Thoracic aorta (tissue), 2 donors: ENCODE data around the gene DCUN1D3. TPM values are rescaled to one million over a fixed set of nuclear protein-coding genes. Genes with fewer than 3 reads are reported as not detected.

Experiments used
- ATAC-seq: fragments of 150-250 bp; one replicate; pipeline ENCODE4 v1.8.0; 2017; ENCODE audit warnings: low read depth; ENCODE audit not compliant: insufficient number of reproducible peaks, low FRiP score
- DNase-seq: peaks from one replicate; pipeline ENCODE4 v3.0.0-alpha.2; 2020; ENCODE audit warnings: low spot score
- H3K27ac ChIP-seq, 2 donors: fragments of 200-600 bp; sonication (generic); 1 replicate in 1 of 2; 2 replicates in 1 of 2; pipeline ENCODE4 v1.5.1; 2016; ENCODE audit warnings: mild to moderate bottlenecking in 2 of 2, moderate library complexity in 2 of 2
- H3K27me3 ChIP-seq: fragments of 200-600 bp; sonication (generic); replicated peaks from 2 replicates; pipeline ENCODE4 v1.6.0; 2016; ENCODE audit warnings: mild to moderate bottlenecking; ENCODE audit not compliant: insufficient read depth
- H3K36me3 ChIP-seq: fragments of 200-600 bp; sonication (generic); one replicate; pipeline ENCODE4 v1.5.1; 2016
- H3K4me1 ChIP-seq, 2 donors: fragments of 200-600 bp; sonication (generic); 1 replicate in 1 of 2; 2 replicates in 1 of 2; pipeline versions ENCODE4 v1.5.1 to v1.6.0; 2016; ENCODE audit warnings: low read depth in 2 of 2, mild to moderate bottlenecking in 1 of 2; ENCODE audit not compliant: control insufficient read depth in 1 of 2
- H3K4me3 ChIP-seq: fragments of 200-600 bp; sonication (generic); 2 replicates; pipeline ENCODE4 v1.5.1; 2016; ENCODE audit warnings: mild to moderate bottlenecking
- H3K9me3 ChIP-seq: fragments of 200-600 bp; sonication (generic); 2 replicates; pipeline ENCODE4 v1.5.1; 2016
- CTCF ChIP-seq: fragments of 200-600 bp; sonication (generic); IDR thresholded peaks from one replicate; pipeline ENCODE4 v1.5.1; 2019; ENCODE audit warnings: antibody characterized with exemption
- total RNA-seq, 2 donors: library from RNA; depleted of rRNA; stranded (reverse); fragments of >200 nt; gene quantifications; one replicate each; pipeline versions ENCODE4 v1.1.0 to v1.2.3, GENCODE V29; 2016

DCUN1D3 gene
- total RNA-seq, 2 donors from 2014 or later, result 25.3 to 28.0 TPM

DNA sequence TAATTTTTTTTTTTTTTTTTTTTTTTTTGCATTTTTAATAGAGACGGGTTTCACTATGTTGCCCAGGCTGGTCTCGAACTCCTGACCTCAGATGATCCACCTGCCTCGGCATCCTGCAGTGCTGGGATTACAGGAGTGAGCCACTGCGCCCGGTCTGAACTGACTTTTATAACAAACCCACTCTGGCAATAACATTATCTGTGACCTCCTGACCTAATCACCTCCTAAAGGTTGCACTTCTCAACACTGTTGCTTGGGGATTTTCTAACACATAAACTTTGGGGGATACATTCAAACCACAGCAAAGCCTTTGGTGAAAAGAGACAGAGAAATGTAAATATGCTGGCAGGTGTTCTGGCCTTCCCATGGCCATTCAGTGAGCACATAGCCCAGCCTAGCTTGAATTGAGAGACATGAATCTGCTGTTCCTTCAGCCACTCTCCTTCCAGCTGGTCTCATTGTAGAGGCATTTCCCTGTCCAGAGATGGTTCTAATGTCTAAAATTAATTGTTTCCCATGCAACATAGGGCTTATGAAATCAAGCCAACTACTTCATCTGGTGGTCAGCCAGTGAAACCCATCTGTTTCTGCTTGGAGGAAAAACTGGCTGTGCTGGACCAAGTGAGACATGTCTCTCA, 28.7 kb upstream of the DCUN1D3 start:
- no peak for ATAC-seq
- peak overlapping the region in 1 of 2 donors; percentile 32 for H3K27ac ChIP-seq
- TF ChIP-seq CTCF, result no peak

DNA sequence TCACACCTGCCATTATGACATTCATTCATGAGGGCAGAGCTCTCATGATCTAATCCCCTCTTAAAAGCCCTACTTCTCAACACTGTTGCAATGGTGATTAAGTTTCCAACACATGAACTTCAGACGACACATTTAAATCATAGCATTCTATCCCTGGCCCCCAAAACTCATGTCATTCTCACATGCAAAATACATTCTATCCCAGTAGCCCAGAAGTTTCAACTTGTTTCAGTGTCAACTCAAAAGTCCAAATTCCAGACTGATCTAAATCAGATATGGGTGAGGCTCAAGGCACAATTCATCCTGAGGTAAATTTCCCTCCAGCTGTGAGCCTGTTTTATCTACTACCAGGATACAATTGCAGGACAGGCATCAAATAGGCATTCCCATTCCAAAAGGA, 25.6 kb upstream of the DCUN1D3 start:
- no peak for DNase-seq
- no peak overlapping the region for H3K4me3 ChIP-seq
- no peak for ATAC-seq
- no peak for TF ChIP-seq CTCF
- no peaks in the 10 kb centered on the region for H3K9me3 ChIP-seq
- H3K36me3 ChIP-seq, result peaks cover 6% of the 10 kb centered on the region
- H3K27ac ChIP-seq, result no peak overlapping the region
- H3K27me3 ChIP-seq, result no peaks in the 10 kb centered on the region
- peaks cover 4 to 17% of the 10 kb centered on the region in 2 donors for H3K4me1 ChIP-seq

More for the DNA sequence above, 28.7 kb upstream of the DCUN1D3 start:
- peaks cover 4 to 26% of the 10 kb centered on the region in 2 donors for H3K4me1 ChIP-seq
- H3K4me3 ChIP-seq, result no peak overlapping the region
- H3K36me3 ChIP-seq, result peaks cover 6% of the 10 kb centered on the region
- no peaks in the 10 kb centered on the region for H3K27me3 ChIP-seq
- DNase-seq, result no peak
- no peaks in the 10 kb centered on the region for H3K9me3 ChIP-seq

GRCh38 chr16:20923876-20924275, 23.7 kb upstream of the DCUN1D3 start:
- Histone ChIP-seq H3K27me3 (no peaks in the 10 kb centered on the region), H3K4me1 (no peaks in the 10 kb centered on the region), H3K36me3 (peaks cover 6% of the 10 kb centered on the region), H3K27ac (no peak overlapping the region), H3K4me3 (no peak overlapping the region), H3K9me3 (no peaks in the 10 kb centered on the region)
- TF ChIP-seq CTCF, result no peak
- ATAC-seq (no peak), DNase-seq (no peak)

- no peak overlapping the region for H3K27ac ChIP-seq
- no peaks in the 10 kb centered on the region for H3K9me3 ChIP-seq
- no peak overlapping the region for H3K4me3 ChIP-seq
- TF ChIP-seq CTCF, result no peak
- DNase-seq (no peak), ATAC-seq (no peak)
- H3K36me3 ChIP-seq, result peaks cover 6% of the 10 kb centered on the region
- no peaks in the 10 kb centered on the region for H3K4me1 ChIP-seq
- H3K27me3 ChIP-seq, result no peaks in the 10 kb centered on the region
Observed at GRCh38 chr16:20920799-20921198, 20.6 kb upstream of the DCUN1D3 start.

DNA sequence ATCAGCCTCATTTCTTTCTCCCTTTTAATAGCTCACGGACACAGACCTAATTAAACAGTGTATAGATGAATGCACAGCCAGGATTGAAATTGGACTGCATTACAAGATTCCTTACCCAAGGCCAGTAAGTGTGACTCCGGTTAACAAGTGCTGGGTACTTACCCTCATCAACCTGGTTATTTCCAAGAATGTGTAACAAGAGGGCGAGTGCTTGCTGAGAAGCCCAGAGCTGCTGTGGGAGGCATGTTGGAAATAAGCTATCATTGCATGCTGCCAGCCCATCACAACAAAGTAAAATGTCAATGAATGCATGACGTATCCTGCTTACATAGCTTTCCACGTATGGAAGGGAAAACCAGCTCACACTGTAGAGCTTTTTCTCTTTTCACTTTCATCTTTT, 19.9 kb upstream of the DCUN1D3 start:
- ATAC-seq (no peak), DNase-seq (no peak)
- TF ChIP-seq CTCF, result no peak
- peaks cover 6% of the 10 kb centered on the region for H3K36me3 ChIP-seq
- H3K27me3 ChIP-seq, result no peaks in the 10 kb centered on the region
- H3K4me3 ChIP-seq, result no peak overlapping the region
- H3K27ac ChIP-seq, result no peak overlapping the region
- no peaks in the 10 kb centered on the region for H3K4me1 ChIP-seq
- H3K9me3 ChIP-seq, result no peaks in the 10 kb centered on the region
